ENCODE data around the gene RARB. TPM values are rescaled to one million over a fixed set of nuclear protein-coding genes. Genes with fewer than 3 reads are reported as not detected.

RARB gene
- total RNA-seq, 3 donors from 2014 or later, result 1.2 to 8.7 (median 1.9) TPM

- H3K36me3 ChIP-seq (ENCODE audit: low read depth), result no peaks in the 10 kb centered on the region
- DNase-seq (no peak), ATAC-seq (no peak)
- intact Hi-C loops (cut with DNase I, micrococcal nuclease), result no loop called here
- no peaks in the 10 kb centered on the region for H3K4me1 ChIP-seq (ENCODE audit: low read depth)
- no peaks in the 10 kb centered on the region for H3K9me3 ChIP-seq
- TF ChIP-seq CTCF (IDR thresholded peaks at IDR 0.05), result no peak
- no peak overlapping the region for H3K4me3 ChIP-seq
Measured at GRCh38 chr3:25548836-25549235, 120.8 kb downstream of the RARB start.

GRCh38 chr3:25552251-25552650 lies 124.2 kb downstream of the RARB start:
- Histone ChIP-seq H3K4me3 (no peak overlapping the region), H3K4me1 (ENCODE audit: low read depth) (no peaks in the 10 kb centered on the region), H3K36me3 (ENCODE audit: low read depth) (no peaks in the 10 kb centered on the region), H3K9me3 (no peaks in the 10 kb centered on the region)
- intact Hi-C loops (cut with DNase I, micrococcal nuclease), result no loop called here
- no peak for DNase-seq
- no peak for TF ChIP-seq CTCF (IDR thresholded peaks at IDR 0.05)
- ATAC-seq, result no peak

- ATAC-seq (no peak), DNase-seq (no peak)
- intact Hi-C loops (cut with DNase I, micrococcal nuclease), result no loop called here
- H3K9me3 ChIP-seq, result no peaks in the 10 kb centered on the region
- H3K4me1 ChIP-seq (ENCODE audit: low read depth), result no peaks in the 10 kb centered on the region
- TF ChIP-seq CTCF (IDR thresholded peaks at IDR 0.05), result no peak
- H3K4me3 ChIP-seq, result no peak overlapping the region
- H3K36me3 ChIP-seq (ENCODE audit: low read depth), result no peaks in the 10 kb centered on the region
Measured at GRCh38 chr3:25554376-25554775, 126.3 kb downstream of the RARB start.

GRCh38 chr3:25555695-25556437 lies 127.8 kb downstream of the RARB start:
- no peak for DNase-seq
- no peak for ATAC-seq
- no peaks in the 10 kb centered on the region for H3K36me3 ChIP-seq (ENCODE audit: low read depth)
- H3K4me1 ChIP-seq (ENCODE audit: low read depth), result no peaks in the 10 kb centered on the region
- no peak for TF ChIP-seq CTCF (IDR thresholded peaks at IDR 0.05)
- H3K4me3 ChIP-seq, result no peak overlapping the region
- H3K9me3 ChIP-seq, result no peaks in the 10 kb centered on the region
- intact Hi-C loops (cut with DNase I, micrococcal nuclease), result no loop called here

- intact Hi-C loops (cut with DNase I, micrococcal nuclease), result no loop called here
- Histone ChIP-seq H3K4me3 (no peak overlapping the region), H3K36me3 (ENCODE audit: low read depth) (no peaks in the 10 kb centered on the region), H3K4me1 (ENCODE audit: low read depth) (no peaks in the 10 kb centered on the region), H3K9me3 (no peaks in the 10 kb centered on the region)
- no peak for ATAC-seq
- no peak for TF ChIP-seq CTCF (IDR thresholded peaks at IDR 0.05)
- no peak for DNase-seq
Measured at GRCh38 chr3:25556447-25556846, 128.4 kb downstream of the RARB start.

GRCh38 chr3:25557694-25558093 lies 129.6 kb downstream of the RARB start:
- DNase-seq, result no peak

More at GRCh38 chr3:25557694-25558093, 129.6 kb downstream of the RARB start:
- Histone ChIP-seq H3K4me3 (no peak overlapping the region), H3K36me3 (ENCODE audit: low read depth) (no peaks in the 10 kb centered on the region), H3K9me3 (no peaks in the 10 kb centered on the region), H3K4me1 (ENCODE audit: low read depth) (no peaks in the 10 kb centered on the region)
- intact Hi-C loops (cut with DNase I, micrococcal nuclease), result no loop called here
- ATAC-seq, result no peak
- no peak for TF ChIP-seq CTCF (IDR thresholded peaks at IDR 0.05)
